ENCODE results near the gene HIVEP1. TPM values are rescaled to one million over a fixed set of nuclear protein-coding genes. Genes with fewer than 3 reads are reported as not detected.

HIVEP1 gene
- total and polyA plus RNA-seq, 3 experiments from 2014 or later = 2.8 to 37.1 (median 33.5) TPM

- Histone ChIP-seq H3K9me3 (ENCODE audit: low read length) (no peaks in the 10 kb centered on the region), H3K27me3 (ENCODE audit: insufficient read depth, low read length, poor library complexity, severe bottlenecking) (no peaks in the 10 kb centered on the region), H3K4me3 (ENCODE audit: low read length) (no peak overlapping the region), H3K27ac (ENCODE audit: low read depth, low read length) (no peak overlapping the region), H3K4me1 (ENCODE audit: insufficient read depth, low read length) (no peaks in the 10 kb centered on the region), H3K36me3 (ENCODE audit: insufficient read depth, low read length) (no peaks in the 10 kb centered on the region)
- POLR2A ChIA-PET = no interaction called here
- peaks cover 3 to 7% of the 10 kb centered on the region in 2 donors for H3K27me3 Mint-ChIP-seq
- no peak overlapping the region for H3K27ac Mint-ChIP-seq
- CTCF ChIA-PET = no interaction called here
- no peaks in the 10 kb centered on the region for H3K9me3 Mint-ChIP-seq
- no peak overlapping the region for H3K4me3 Mint-ChIP-seq
- no peak for DNase-seq
- H3K4me1 Mint-ChIP-seq = peaks cover 8 to 17% (median 17%) of the 10 kb centered on the region in 3 donors
- peaks cover 0 to 3% (median 0%) of the 10 kb centered on the region in 3 donors for H3K36me3 Mint-ChIP-seq
These were observed 39.8 kb upstream of the HIVEP1 start for GRCh38 chr6:11972270-11972669.

- no peaks in the 10 kb centered on the region for H3K27me3 ChIP-seq (ENCODE audit: insufficient read depth, low read length, poor library complexity, severe bottlenecking)
- no peak for DNase-seq
- H3K36me3 ChIP-seq (ENCODE audit: insufficient read depth, low read length) = no peaks in the 10 kb centered on the region
- Mint-ChIP-seq H3K9me3 (no peaks in the 10 kb centered on the region), H3K36me3 (peaks cover 0 to 3% (median 0%) of the 10 kb centered on the region in 3 donors), H3K4me3 (no peak overlapping the region), H3K27me3 (peaks cover 3 to 7% of the 10 kb centered on the region in 2 donors), H3K27ac (peak overlapping the region in 1 of 8 donors; percentile 66), H3K4me1 (peaks cover 8 to 17% (median 17%) of the 10 kb centered on the region in 3 donors)
- no peaks in the 10 kb centered on the region for H3K9me3 ChIP-seq (ENCODE audit: low read length)
- H3K4me3 ChIP-seq (ENCODE audit: low read length) = no peak overlapping the region
- no peaks in the 10 kb centered on the region for H3K4me1 ChIP-seq (ENCODE audit: insufficient read depth, low read length)
- ChIA-PET CTCF (no interaction called here), POLR2A (no interaction called here)
- H3K27ac ChIP-seq (ENCODE audit: low read depth, low read length) = no peak overlapping the region
These were observed 39.3 kb upstream of the HIVEP1 start for GRCh38 chr6:11972806-11973205.

- H3K27ac Mint-ChIP-seq = no peak overlapping the region
- Histone ChIP-seq H3K27me3 (ENCODE audit: insufficient read depth, low read length, poor library complexity, severe bottlenecking) (no peaks in the 10 kb centered on the region), H3K4me1 (ENCODE audit: insufficient read depth, low read length) (no peaks in the 10 kb centered on the region), H3K36me3 (ENCODE audit: insufficient read depth, low read length) (no peaks in the 10 kb centered on the region), H3K4me3 (ENCODE audit: low read length) (no peak overlapping the region), H3K9me3 (ENCODE audit: low read length) (no peaks in the 10 kb centered on the region), H3K27ac (ENCODE audit: low read depth, low read length) (no peak overlapping the region)
- H3K4me3 Mint-ChIP-seq = no peak overlapping the region
- peaks cover 9 to 19% (median 17%) of the 10 kb centered on the region in 3 donors for H3K4me1 Mint-ChIP-seq
- peaks cover 3 to 7% of the 10 kb centered on the region in 2 donors for H3K27me3 Mint-ChIP-seq
- DNase-seq = no peak
- POLR2A ChIA-PET = interaction anchor here (1.9 kb wide), 1 partner anchor 36 kb away, joined by 5 read pairs; no protein-coding TSS in a partner anchor
- CTCF ChIA-PET = no interaction called here
- H3K36me3 Mint-ChIP-seq = peaks cover 0 to 3% (median 0%) of the 10 kb centered on the region in 3 donors
- no peaks in the 10 kb centered on the region for H3K9me3 Mint-ChIP-seq
These were observed 38.9 kb upstream of the HIVEP1 start for GRCh38 chr6:11973238-11973637.

GRCh38 chr6:11974089-11974488 lies 38.0 kb upstream of the HIVEP1 start:
- no peaks in the 10 kb centered on the region for H3K36me3 ChIP-seq (ENCODE audit: insufficient read depth, low read length)
- H3K27ac ChIP-seq (ENCODE audit: low read depth, low read length) = no peak overlapping the region
- ChIA-PET POLR2A (interaction anchor here (1.9 kb wide), 1 partner anchor 35 kb away, joined by 5 read pairs; no protein-coding TSS in a partner anchor), CTCF (no interaction called here)
- H3K27me3 ChIP-seq (ENCODE audit: insufficient read depth, low read length, poor library complexity, severe bottlenecking) = no peaks in the 10 kb centered on the region
- Mint-ChIP-seq H3K4me3 (no peak overlapping the region), H3K36me3 (peaks cover 0 to 3% (median 0%) of the 10 kb centered on the region in 3 donors), H3K9me3 (no peaks in the 10 kb centered on the region), H3K4me1 (peaks cover 9 to 21% (median 17%) of the 10 kb centered on the region in 3 donors), H3K27me3 (peaks cover 3 to 6% of the 10 kb centered on the region in 2 donors), H3K27ac (no peak overlapping the region)
- no peak overlapping the region for H3K4me3 ChIP-seq (ENCODE audit: low read length)
- H3K9me3 ChIP-seq (ENCODE audit: low read length) = no peaks in the 10 kb centered on the region
- no peak for DNase-seq
- no peaks in the 10 kb centered on the region for H3K4me1 ChIP-seq (ENCODE audit: insufficient read depth, low read length)

- Histone ChIP-seq H3K36me3 (ENCODE audit: insufficient read depth, low read length) (no peaks in the 10 kb centered on the region), H3K27ac (ENCODE audit: low read depth, low read length) (no peak overlapping the region), H3K27me3 (ENCODE audit: insufficient read depth, low read length, poor library complexity, severe bottlenecking) (no peaks in the 10 kb centered on the region), H3K4me1 (ENCODE audit: insufficient read depth, low read length) (no peaks in the 10 kb centered on the region), H3K9me3 (ENCODE audit: low read length) (no peaks in the 10 kb centered on the region), H3K4me3 (ENCODE audit: low read length) (no peak overlapping the region)
- Mint-ChIP-seq H3K36me3 (peaks cover 0 to 3% (median 0%) of the 10 kb centered on the region in 3 donors), H3K4me1 (peaks cover 9 to 21% (median 17%) of the 10 kb centered on the region in 3 donors), H3K27ac (peak overlapping the region in 4 of 8 donors; percentile 47 to 67 (median 56)), H3K27me3 (peaks cover 0 to 4% of the 10 kb centered on the region in 2 donors), H3K9me3 (no peaks in the 10 kb centered on the region), H3K4me3 (peak overlapping the region in 5 of 7 donors; percentile 4 to 38 (median 6))
- DNase-seq = peak in 2 of 5 donors; percentile 2 to 50
- ChIA-PET POLR2A (interaction anchor here (0.9 kb wide), 1 partner anchor 33 kb away, joined by 5 read pairs; no protein-coding TSS in a partner anchor), CTCF (no interaction called here)
These were observed 36.6 kb upstream of the HIVEP1 start for GRCh38 chr6:11975353-11975977.

GRCh38 chr6:11976489-11976888 lies 35.6 kb upstream of the HIVEP1 start:
- Mint-ChIP-seq H3K27ac (peak overlapping the region in 2 of 8 donors; percentile 35 to 41), H3K4me1 (peaks cover 9 to 21% (median 17%) of the 10 kb centered on the region in 3 donors), H3K9me3 (no peaks in the 10 kb centered on the region), H3K27me3 (no peaks in the 10 kb centered on the region), H3K36me3 (peaks cover 0 to 3% (median 0%) of the 10 kb centered on the region in 3 donors), H3K4me3 (no peak overlapping the region)
- CTCF ChIA-PET = no interaction called here
- no peaks in the 10 kb centered on the region for H3K36me3 ChIP-seq (ENCODE audit: insufficient read depth, low read length)
- H3K27ac ChIP-seq (ENCODE audit: low read depth, low read length) = no peak overlapping the region
- DNase-seq = no peak
- H3K4me3 ChIP-seq (ENCODE audit: low read length) = no peak overlapping the region
- H3K4me1 ChIP-seq (ENCODE audit: insufficient read depth, low read length) = no peaks in the 10 kb centered on the region
- POLR2A ChIA-PET = no interaction called here
- no peaks in the 10 kb centered on the region for H3K27me3 ChIP-seq (ENCODE audit: insufficient read depth, low read length, poor library complexity, severe bottlenecking)
- H3K9me3 ChIP-seq (ENCODE audit: low read length) = no peaks in the 10 kb centered on the region

- Histone ChIP-seq H3K9me3 (ENCODE audit: low read length) (no peaks in the 10 kb centered on the region), H3K27ac (ENCODE audit: low read depth, low read length) (no peak overlapping the region), H3K36me3 (ENCODE audit: insufficient read depth, low read length) (no peaks in the 10 kb centered on the region), H3K4me1 (ENCODE audit: insufficient read depth, low read length) (no peaks in the 10 kb centered on the region), H3K27me3 (ENCODE audit: insufficient read depth, low read length, poor library complexity, severe bottlenecking) (no peaks in the 10 kb centered on the region), H3K4me3 (ENCODE audit: low read length) (no peak overlapping the region)
- no peak for DNase-seq
- ChIA-PET POLR2A (no interaction called here), CTCF (no interaction called here)
- Mint-ChIP-seq H3K9me3 (no peaks in the 10 kb centered on the region), H3K27me3 (peaks cover 0 to 3% of the 10 kb centered on the region in 2 donors), H3K4me3 (no peak overlapping the region), H3K27ac (no peak overlapping the region), H3K36me3 (peaks cover 0 to 3% (median 0%) of the 10 kb centered on the region in 3 donors), H3K4me1 (peaks cover 9 to 21% (median 17%) of the 10 kb centered on the region in 3 donors)
These were observed 34.9 kb upstream of the HIVEP1 start for GRCh38 chr6:11977193-11977592.

GRCh38 chr6:11977738-11978137 lies 34.4 kb upstream of the HIVEP1 start:
- Mint-ChIP-seq H3K4me3 (no peak overlapping the region), H3K27me3 (peaks cover 0 to 5% of the 10 kb centered on the region in 2 donors), H3K9me3 (no peaks in the 10 kb centered on the region), H3K36me3 (peaks cover 0 to 3% (median 0%) of the 10 kb centered on the region in 3 donors), H3K4me1 (peaks cover 9 to 21% (median 17%) of the 10 kb centered on the region in 3 donors), H3K27ac (no peak overlapping the region)
- ChIA-PET CTCF (no interaction called here), POLR2A (no interaction called here)
- no peak for DNase-seq
- H3K4me1 ChIP-seq (ENCODE audit: insufficient read depth, low read length) = no peaks in the 10 kb centered on the region
- H3K9me3 ChIP-seq (ENCODE audit: low read length) = no peaks in the 10 kb centered on the region
- no peaks in the 10 kb centered on the region for H3K27me3 ChIP-seq (ENCODE audit: insufficient read depth, low read length, poor library complexity, severe bottlenecking)
- H3K36me3 ChIP-seq (ENCODE audit: insufficient read depth, low read length) = no peaks in the 10 kb centered on the region
- no peak overlapping the region for H3K27ac ChIP-seq (ENCODE audit: low read depth, low read length)
- no peak overlapping the region for H3K4me3 ChIP-seq (ENCODE audit: low read length)

All from CD8-positive, alpha-beta memory T cell (primary cell).